ENCODE results near the gene OTUB2.
"Not testable (repeated sequence)": the region's sequence is repeated elsewhere in the genome, so short reads cannot be mapped to it uniquely, and the experiment has no call there.

OTUB2 gene

DNA sequence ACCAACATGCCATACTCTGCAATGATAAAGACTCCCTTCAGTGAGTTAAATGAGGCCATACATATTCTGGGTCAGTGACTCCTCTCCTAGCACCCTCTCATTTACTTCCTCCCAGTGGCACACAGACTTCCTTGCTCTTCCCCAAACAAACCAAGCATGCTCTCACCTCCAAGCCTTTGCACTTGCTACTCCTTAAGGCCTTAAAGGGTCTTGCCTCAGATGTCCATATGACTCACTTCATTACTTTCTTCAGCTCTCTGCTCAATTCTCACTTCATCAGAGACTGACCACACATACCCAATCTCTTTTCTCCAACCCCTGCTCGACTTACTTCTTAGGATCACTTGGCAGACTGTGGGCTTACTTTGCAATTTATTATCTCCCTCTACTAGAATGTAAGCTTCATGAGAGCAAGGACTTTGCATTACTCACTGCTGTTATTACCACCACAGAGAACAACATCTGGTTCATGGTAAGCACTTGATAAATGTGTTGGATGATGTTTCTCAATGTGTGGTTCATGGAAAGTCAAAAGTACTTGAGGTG lies 32.1 kb downstream of the OTUB2 start:
- FAIRE-seq (no peak), DNase-seq (ENCODE audit: insufficient read length, low spot score) (no peak)
- TF ChIP-seq POLR2A (IDR thresholded peaks at IDR 0.05; ENCODE audit: low read depth, low read length) (no peak), SPI1 (IDR thresholded peaks at IDR 0.05; ENCODE audit: low read depth, low read length) (no peak), POLR2AphosphoS5 (IDR thresholded peaks at IDR 0.05; ENCODE audit: low read depth, low read length) (no peak), PAX5 (IDR thresholded peaks at IDR 0.05; ENCODE audit: insufficient read depth, low read length, severe bottlenecking) (no peak), POU2F2 (IDR thresholded peaks at IDR 0.05; ENCODE audit: low read depth, low read length) (no peak), TAF1 (IDR thresholded peaks at IDR 0.05; ENCODE audit: low read depth, low read length) (no peak)

- DNase-seq (ENCODE audit: insufficient read length, low spot score) (no peak), FAIRE-seq (no peak)
- TF ChIP-seq POLR2AphosphoS5 (IDR thresholded peaks at IDR 0.05; ENCODE audit: low read depth, low read length) (no peak), POLR2A (IDR thresholded peaks at IDR 0.05; ENCODE audit: low read depth, low read length) (no peak), SPI1 (IDR thresholded peaks at IDR 0.05; ENCODE audit: low read depth, low read length) (no peak), PAX5 (IDR thresholded peaks at IDR 0.05; ENCODE audit: insufficient read depth, low read length, severe bottlenecking) (no peak), POU2F2 (IDR thresholded peaks at IDR 0.05; ENCODE audit: low read depth, low read length) (no peak), TAF1 (IDR thresholded peaks at IDR 0.05; ENCODE audit: low read depth, low read length) (no peak)
Observed at GRCh38 chr14:94058674-94059138, 32.6 kb downstream of the OTUB2 start.

- no peak for TF ChIP-seq POLR2A (IDR thresholded peaks at IDR 0.05; ENCODE audit: low read depth, low read length)
- no peak for TF ChIP-seq PAX5 (IDR thresholded peaks at IDR 0.05; ENCODE audit: insufficient read depth, low read length, severe bottlenecking)
- TF ChIP-seq POLR2AphosphoS5 (IDR thresholded peaks at IDR 0.05; ENCODE audit: low read depth, low read length): no peak
- TF ChIP-seq POU2F2 (IDR thresholded peaks at IDR 0.05; ENCODE audit: low read depth, low read length): no peak
- no peak for TF ChIP-seq TAF1 (IDR thresholded peaks at IDR 0.05; ENCODE audit: low read depth, low read length)
- no peak for TF ChIP-seq SPI1 (IDR thresholded peaks at IDR 0.05; ENCODE audit: low read depth, low read length)
- no peak for FAIRE-seq
Observed at GRCh38 chr14:94059998-94060397, 33.9 kb downstream of the OTUB2 start.

GRCh38 chr14:94062344-94062940 lies 36.3 kb downstream of the OTUB2 start:
- TF ChIP-seq PAX5 (IDR thresholded peaks at IDR 0.05; ENCODE audit: insufficient read depth, low read length, severe bottlenecking): no peak
- TF ChIP-seq TAF1 (IDR thresholded peaks at IDR 0.05; ENCODE audit: low read depth, low read length): no peak
- no peak for TF ChIP-seq POLR2AphosphoS5 (IDR thresholded peaks at IDR 0.05; ENCODE audit: low read depth, low read length)
- no peak for TF ChIP-seq SPI1 (IDR thresholded peaks at IDR 0.05; ENCODE audit: low read depth, low read length)
- TF ChIP-seq POU2F2 (IDR thresholded peaks at IDR 0.05; ENCODE audit: low read depth, low read length): no peak
- TF ChIP-seq POLR2A (IDR thresholded peaks at IDR 0.05; ENCODE audit: low read depth, low read length): no peak
- DNase-seq (ENCODE audit: insufficient read length, low spot score): no peak
- no peak for FAIRE-seq

More at GRCh38 chr14:94059998-94060397, 33.9 kb downstream of the OTUB2 start:
- no peak for DNase-seq (ENCODE audit: insufficient read length, low spot score)

DNA sequence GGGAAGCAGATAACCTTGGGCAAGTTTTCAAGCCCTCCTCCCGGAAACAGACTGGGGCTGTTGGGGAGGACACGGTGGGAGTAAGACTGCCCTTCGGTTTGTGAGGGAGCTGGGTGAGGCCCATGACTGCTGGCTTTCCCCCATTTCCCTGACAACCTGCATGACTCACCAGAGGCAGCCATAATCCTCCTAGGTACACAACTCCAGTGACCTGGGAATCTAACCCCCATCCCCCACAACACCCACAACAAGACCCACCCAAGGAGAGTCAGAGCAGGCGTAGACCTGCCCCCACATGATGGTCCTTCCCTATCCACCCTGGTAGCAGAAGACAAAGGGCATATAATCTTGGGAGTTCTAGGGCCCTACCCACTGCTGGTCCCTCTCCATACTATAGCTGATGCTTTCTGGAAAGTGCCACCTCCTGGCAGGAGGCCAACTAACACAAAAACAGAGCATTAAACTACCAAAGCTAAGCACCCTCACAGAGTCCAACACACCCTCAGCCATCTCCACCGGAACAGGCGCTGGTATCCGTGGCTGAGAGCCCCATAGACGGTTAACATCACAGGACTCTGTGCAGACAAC lies 40.0 kb downstream of the OTUB2 start:
- DNase-seq (ENCODE audit: insufficient read length, low spot score): no peak
- FAIRE-seq: no peak
- no peak for TF ChIP-seq POU2F2 (IDR thresholded peaks at IDR 0.05; ENCODE audit: low read depth, low read length)
- TF ChIP-seq PAX5 (IDR thresholded peaks at IDR 0.05; ENCODE audit: insufficient read depth, low read length, severe bottlenecking): no peak
- no peak for TF ChIP-seq POLR2AphosphoS5 (IDR thresholded peaks at IDR 0.05; ENCODE audit: low read depth, low read length)
- no peak for TF ChIP-seq SPI1 (IDR thresholded peaks at IDR 0.05; ENCODE audit: low read depth, low read length)
- TF ChIP-seq POLR2A (IDR thresholded peaks at IDR 0.05; ENCODE audit: low read depth, low read length): no peak
- TF ChIP-seq TAF1 (IDR thresholded peaks at IDR 0.05; ENCODE audit: low read depth, low read length): no peak

DNA sequence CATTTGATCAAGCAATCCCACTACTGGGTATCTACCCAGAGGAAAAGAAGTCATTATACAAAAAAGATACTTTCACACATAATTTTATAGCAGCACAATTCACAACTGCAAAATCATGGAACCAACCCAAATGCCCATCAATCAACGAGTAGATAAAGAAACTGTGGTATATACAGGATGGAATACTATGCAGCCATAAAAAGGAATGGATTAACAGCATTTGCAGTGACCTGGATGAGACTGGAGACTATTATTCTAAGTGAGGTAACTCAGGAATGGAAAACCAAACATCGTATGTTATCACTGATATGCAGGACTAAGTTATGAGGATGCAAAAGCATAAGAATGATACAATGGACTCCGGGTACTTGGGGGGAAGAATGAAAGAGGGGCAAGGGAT lies 45.9 kb downstream of the OTUB2 start:
- not testable (repeated sequence) for DNase-seq (ENCODE audit: insufficient read length, low spot score); FAIRE-seq

DNA sequence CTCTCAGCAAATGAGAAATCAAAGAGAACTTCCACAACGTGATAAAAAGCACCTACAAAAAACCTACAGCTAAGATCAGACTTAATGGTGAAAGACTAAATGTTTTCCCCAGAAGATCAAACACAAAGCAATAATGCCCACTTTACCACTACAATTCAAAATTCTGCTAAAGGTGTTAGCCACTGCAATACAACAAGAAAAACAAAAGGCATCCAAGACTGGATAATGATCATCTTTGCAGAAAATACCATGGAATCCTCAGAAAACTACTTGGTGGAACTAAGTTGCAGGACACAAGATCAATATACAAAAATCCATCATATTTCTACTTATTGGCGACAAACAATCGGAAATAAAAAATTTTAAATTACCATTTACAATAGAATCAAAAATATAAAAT lies 48.4 kb downstream of the OTUB2 start:
- TF ChIP-seq TAF1 (IDR thresholded peaks at IDR 0.05; ENCODE audit: low read depth, low read length) (no peak), POLR2A (IDR thresholded peaks at IDR 0.05; ENCODE audit: low read depth, low read length) (no peak), POLR2AphosphoS5 (IDR thresholded peaks at IDR 0.05; ENCODE audit: low read depth, low read length) (no peak), PAX5 (IDR thresholded peaks at IDR 0.05; ENCODE audit: insufficient read depth, low read length, severe bottlenecking) (no peak), POU2F2 (IDR thresholded peaks at IDR 0.05; ENCODE audit: low read depth, low read length) (no peak), SPI1 (IDR thresholded peaks at IDR 0.05; ENCODE audit: low read depth, low read length) (no peak)
- no peak for FAIRE-seq
- no peak for DNase-seq (ENCODE audit: insufficient read length, low spot score)

GRCh38 chr14:94075008-94075407 lies 48.9 kb downstream of the OTUB2 start:
- DNase-seq (ENCODE audit: insufficient read length, low spot score) (no peak), FAIRE-seq (no peak)
- TF ChIP-seq POLR2A (IDR thresholded peaks at IDR 0.05; ENCODE audit: low read depth, low read length) (no peak), POLR2AphosphoS5 (IDR thresholded peaks at IDR 0.05; ENCODE audit: low read depth, low read length) (no peak), PAX5 (IDR thresholded peaks at IDR 0.05; ENCODE audit: insufficient read depth, low read length, severe bottlenecking) (no peak), TAF1 (IDR thresholded peaks at IDR 0.05; ENCODE audit: low read depth, low read length) (no peak), SPI1 (IDR thresholded peaks at IDR 0.05; ENCODE audit: low read depth, low read length) (no peak), POU2F2 (IDR thresholded peaks at IDR 0.05; ENCODE audit: low read depth, low read length) (no peak)

DNA sequence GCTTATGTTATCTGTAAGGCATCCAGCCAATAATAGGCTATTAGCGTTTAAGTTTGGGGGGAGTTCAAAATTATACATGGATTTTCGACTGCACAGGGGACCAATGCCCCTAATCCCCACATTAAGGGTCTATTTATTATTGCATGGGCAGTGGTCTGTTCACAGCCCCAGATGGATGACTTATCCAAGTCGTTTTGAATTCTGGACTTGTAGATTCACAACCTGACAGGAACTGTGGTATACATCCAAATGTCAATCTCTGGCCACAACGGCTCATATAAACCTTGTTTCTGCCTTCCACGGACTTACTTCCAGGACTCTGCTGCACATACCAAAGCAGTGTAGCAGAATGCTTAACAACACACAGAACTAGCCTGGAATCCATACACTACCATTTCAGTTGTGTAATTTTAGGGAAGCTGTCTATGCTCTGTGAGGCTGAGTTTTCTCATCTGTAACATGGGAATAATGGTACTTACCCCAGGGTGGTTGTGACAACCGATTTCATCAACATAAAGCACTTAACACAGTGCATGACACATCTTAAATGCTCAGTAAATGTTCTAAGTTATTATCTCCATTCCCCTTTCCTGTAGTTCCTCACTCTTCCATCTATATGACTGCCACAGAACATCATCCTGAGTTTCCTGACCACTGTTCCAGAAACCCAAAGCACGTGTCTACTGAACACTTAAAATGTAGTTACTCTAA lies 51.1 kb downstream of the OTUB2 start:
- no peak for FAIRE-seq

More for the DNA sequence above, 51.1 kb downstream of the OTUB2 start:
- no peak for DNase-seq (ENCODE audit: insufficient read length, low spot score)
- TF ChIP-seq POLR2A (IDR thresholded peaks at IDR 0.05; ENCODE audit: low read depth, low read length) (no peak), POU2F2 (IDR thresholded peaks at IDR 0.05; ENCODE audit: low read depth, low read length) (no peak), POLR2AphosphoS5 (IDR thresholded peaks at IDR 0.05; ENCODE audit: low read depth, low read length) (no peak), SPI1 (IDR thresholded peaks at IDR 0.05; ENCODE audit: low read depth, low read length) (no peak), PAX5 (IDR thresholded peaks at IDR 0.05; ENCODE audit: insufficient read depth, low read length, severe bottlenecking) (no peak), TAF1 (IDR thresholded peaks at IDR 0.05; ENCODE audit: low read depth, low read length) (no peak)
